CD4-positive, alpha-beta T cell treated with Interleukin-4 for 1 hour (primary cell): ENCODE measurements around the gene SLC29A1.

Experiments
- DNase-seq, 2 donors: peaks; one replicate each; pipeline ENCODE4 v3.0.0-alpha.2; 2020 to 2022

Gene SLC29A1

GRCh38 chr6:44269178-44269920 lies 46.0 kb downstream of the SLC29A1 start:
- DNase-seq = no peak

- no peak for DNase-seq
Observed at GRCh38 chr6:44269921-44270525, 46.6 kb downstream of the SLC29A1 start, which contains the start of gene TMEM151B. TSS of gene TMEM151B (plus strand) at chr6:44270450. CDS start at chr6:44270743, 293 bp downstream.

GRCh38 chr6:44270526-44271405 lies 47.4 kb downstream of the SLC29A1 start:
- no peak for DNase-seq

GRCh38 chr6:44271406-44271723 lies 48.0 kb downstream of the SLC29A1 start:
- no peak for DNase-seq

GRCh38 chr6:44271914-44272313 lies 48.5 kb downstream of the SLC29A1 start:
- DNase-seq = no peak

GRCh38 chr6:44272529-44272928 lies 49.1 kb downstream of the SLC29A1 start:
- DNase-seq = no peak

- no peak for DNase-seq
Observed at GRCh38 chr6:44272999-44273566, 49.7 kb downstream of the SLC29A1 start.

- DNase-seq = no peak
Observed at GRCh38 chr6:44273617-44274016, 50.2 kb downstream of the SLC29A1 start.

- DNase-seq = no peak
Observed at GRCh38 chr6:44275271-44275748, 51.9 kb downstream of the SLC29A1 start.

GRCh38 chr6:44275749-44276648 lies 52.6 kb downstream of the SLC29A1 start:
- no peak for DNase-seq

- DNase-seq = no peak
Observed at GRCh38 chr6:44276667-44277640, 53.6 kb downstream of the SLC29A1 start.

- DNase-seq = no peak
Observed at GRCh38 chr6:44277763-44278162, 54.4 kb downstream of the SLC29A1 start.

- DNase-seq = no peak
Observed at GRCh38 chr6:44278315-44278714, 54.9 kb downstream of the SLC29A1 start.

- DNase-seq = no peak
Observed at GRCh38 chr6:44278774-44279697, 55.6 kb downstream of the SLC29A1 start.
